GM12878 (cell line): Measurements from ENCODE around the gene PRR7. TPM values are rescaled to one million over a fixed set of nuclear protein-coding genes. Genes with fewer than 3 reads are reported as not detected.

ENCODE experiments used
- BACH1 ChIP-seq: fragments of 450-650 bp; IDR thresholded peaks from 2 replicates; pipeline ENCODE4 v1.6.1; 2017; ENCODE audit warnings: mild to moderate bottlenecking, borderline replicate concordance
- CBX3 ChIP-seq: fragments of 200-600 bp; sonication (generic); IDR thresholded peaks from 2 replicates; pipeline ENCODE4 v1.6.1; 2016; ENCODE audit warnings: low read depth, borderline replicate concordance
- CHD2 ChIP-seq: IDR thresholded peaks from 2 replicates; pipeline ENCODE4 v1.6.1; 2011; ENCODE audit warnings: low read depth, low read length, improper control_type of control experiment, borderline replicate concordance
- CREM ChIP-seq: IDR thresholded peaks from 2 replicates; pipeline ENCODE4 v1.6.1; 2014; ENCODE audit warnings: antibody characterized with exemption, low read depth
- E4F1 ChIP-seq: fragments of 450-650 bp; IDR thresholded peaks from 2 replicates; pipeline ENCODE4 v1.6.1; 2018; ENCODE audit warnings: borderline replicate concordance, mild to moderate bottlenecking; ENCODE audit not compliant: partially characterized antibody
- FOS ChIP-seq: IDR thresholded peaks from 3 replicates; pipeline ENCODE4 v1.6.1; 2011; ENCODE audit warnings: borderline replicate concordance; ENCODE audit not compliant: insufficient read length; ENCODE audit errors: extremely low read depth
- HCFC1 ChIP-seq: fragments of 150-350 bp; IDR thresholded peaks from 2 replicates; pipeline ENCODE4 v1.6.1; 2014; ENCODE audit warnings: low read length
- IKZF1 ChIP-seq: fragments of 450-650 bp; conservative IDR thresholded peaks from 2 replicates; pipeline ENCODE4 v1.6.1; 2017; ENCODE audit warnings: antibody characterized with exemption, mild to moderate bottlenecking
- KDM1A ChIP-seq: fragments of 200-600 bp; sonication (generic); IDR thresholded peaks from 2 replicates; pipeline ENCODE4 v1.6.1; 2016; ENCODE audit warnings: borderline replicate concordance
- LARP7 ChIP-seq: fragments of 450-650 bp; IDR thresholded peaks from 2 replicates; pipeline ENCODE4 v1.6.1; 2017; ENCODE audit warnings: mild to moderate bottlenecking
- MXI1 ChIP-seq: fragments of 150-350 bp; IDR thresholded peaks from 2 replicates; pipeline ENCODE4 v1.6.1; 2011; ENCODE audit warnings: low read depth, mild to moderate bottlenecking, inconsistent platforms, low read length, improper control_type of control experiment
- NFXL1 ChIP-seq: fragments of 450-650 bp; IDR thresholded peaks from 2 replicates; pipeline ENCODE4 v1.6.1; 2017; ENCODE audit warnings: antibody characterized with exemption, mild to moderate bottlenecking, borderline replicate concordance
- PKNOX1 ChIP-seq: fragments of 450-650 bp; IDR thresholded peaks from 2 replicates; pipeline ENCODE4 v1.6.1; 2016; ENCODE audit warnings: mild to moderate bottlenecking
- RCOR1 ChIP-seq: conservative IDR thresholded peaks from 2 replicates; pipeline ENCODE4 v1.6.1; 2012; ENCODE audit warnings: low read depth, low read length, improper control_type of control experiment
- SMC3 ChIP-seq: IDR thresholded peaks from 2 replicates; pipeline ENCODE4 v1.6.1; 2011; ENCODE audit warnings: low read length, improper control_type of control experiment, borderline replicate concordance
- SPI1 ChIP-seq: IDR thresholded peaks from 2 replicates; pipeline ENCODE4 v1.6.1; 2011; ENCODE audit warnings: low read depth, mild to moderate bottlenecking, low read length, moderate library complexity, borderline replicate concordance; ENCODE audit not compliant: insufficient read depth
- TCF3 ChIP-seq: IDR thresholded peaks from 2 replicates; pipeline ENCODE4 v1.6.1; 2012; ENCODE audit warnings: low read depth, mild to moderate bottlenecking, low read length, borderline replicate concordance; ENCODE audit not compliant: insufficient read depth
- TCF7 ChIP-seq: IDR thresholded peaks from 2 replicates; pipeline ENCODE4 v1.6.1; 2014; ENCODE audit warnings: antibody characterized with exemption, borderline replicate concordance
- ZSCAN29 ChIP-seq: fragments of 450-650 bp; IDR thresholded peaks from 2 replicates; pipeline ENCODE4 v1.6.1; 2017; ENCODE audit warnings: mild to moderate bottlenecking, moderate library complexity
- polyA plus RNA-seq, 11 experiments: library from polyadenylated mRNA; depleted of rRNA in 4 of 11; unstranded in 6 of 11; stranded (reverse) in 5 of 11; fragments of >200 nt; fragmentation: Nextera tagmentation in 4 of 11; fragmentation: Illumina TruSeq in 1 of 11; extraction: Ambion mirVana in 4 of 11; extraction: Trizol in 1 of 11; gene quantifications; 1 replicate in 1 of 11; 2 replicates in 10 of 11; pipeline versions ENCODE4 v1.2.1 to v1.2.3, GENCODE V29; 2011 to 2016; ENCODE audit warnings: inconsistent platforms in 2 of 11, missing spikeins in 2 of 11, low read depth in 1 of 11
- total RNA-seq, 4 experiments: library from RNA; depleted of rRNA in 3 of 4; stranded (reverse); fragments of >200 nt in 3 of 4; fragmentation: Illumina TruSeq in 1 of 4; extraction: Trizol in 1 of 4; gene quantifications; 2 replicates each; pipeline versions ENCODE4 v1.2.1 to v1.2.3, GENCODE V29; 2013 to 2021
- TF ChIP-seq, protein P1 (sequence below), 3 experiments: IDR thresholded peaks in 2 of 3; conservative IDR thresholded peaks in 1 of 3; 2 replicates each; pipeline ENCODE4 v1.5.1; 2011; ENCODE audit warnings: low read depth in 3 of 3, low read length in 3 of 3, mild to moderate bottlenecking in 3 of 3, control low read depth in 2 of 3, moderate library complexity in 2 of 3, inconsistent platforms in 1 of 3, mixed read lengths in 1 of 3; ENCODE audit not compliant: control insufficient read depth in 2 of 3, insufficient read depth in 1 of 3; ENCODE audit errors: extremely low read depth in 1 of 3
- TF ChIP-seq, protein P2 (sequence below): IDR thresholded peaks from 2 replicates; pipeline ENCODE4 v1.6.1; 2012; ENCODE audit warnings: low read length, inconsistent platforms

The PRR7 gene
- total and polyA plus RNA-seq, 10 of the 15 experiments (the other 5 are each of a cell fraction or from before 2014, with no cell fraction given) = 0.09 to 18.8 (median 4.6) TPM; not detected in 2

- TF ChIP-seq CHD2 = no peak
- TF ChIP-seq PKNOX1 = peak; percentile 94
- no peak for TF ChIP-seq FOS
- TF ChIP-seq KDM1A = no peak
- TF ChIP-seq SPI1 = no peak
- TF ChIP-seq TCF7 = no peak
- no peak for TF ChIP-seq LARP7
- no peak for TF ChIP-seq TCF3
- peak; percentile 60; the same call in 1 of the 2 replicates for TF ChIP-seq MXI1
- TF ChIP-seq BACH1 = no peak
- TF ChIP-seq E4F1 = no peak
- TF ChIP-seq NFXL1 = no peak
- TF ChIP-seq, protein P1, sequence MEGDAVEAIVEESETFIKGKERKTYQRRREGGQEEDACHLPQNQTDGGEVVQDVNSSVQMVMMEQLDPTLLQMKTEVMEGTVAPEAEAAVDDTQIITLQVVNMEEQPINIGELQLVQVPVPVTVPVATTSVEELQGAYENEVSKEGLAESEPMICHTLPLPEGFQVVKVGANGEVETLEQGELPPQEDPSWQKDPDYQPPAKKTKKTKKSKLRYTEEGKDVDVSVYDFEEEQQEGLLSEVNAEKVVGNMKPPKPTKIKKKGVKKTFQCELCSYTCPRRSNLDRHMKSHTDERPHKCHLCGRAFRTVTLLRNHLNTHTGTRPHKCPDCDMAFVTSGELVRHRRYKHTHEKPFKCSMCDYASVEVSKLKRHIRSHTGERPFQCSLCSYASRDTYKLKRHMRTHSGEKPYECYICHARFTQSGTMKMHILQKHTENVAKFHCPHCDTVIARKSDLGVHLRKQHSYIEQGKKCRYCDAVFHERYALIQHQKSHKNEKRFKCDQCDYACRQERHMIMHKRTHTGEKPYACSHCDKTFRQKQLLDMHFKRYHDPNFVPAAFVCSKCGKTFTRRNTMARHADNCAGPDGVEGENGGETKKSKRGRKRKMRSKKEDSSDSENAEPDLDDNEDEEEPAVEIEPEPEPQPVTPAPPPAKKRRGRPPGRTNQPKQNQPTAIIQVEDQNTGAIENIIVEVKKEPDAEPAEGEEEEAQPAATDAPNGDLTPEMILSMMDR (IDR thresholded peaks at IDR 0.05 in 2 of 3, conservative IDR thresholded peaks at IDR 0.05 in 1 of 3; ENCODE audit: control insufficient read depth in 2 of 3, extremely low read depth in 1 of 3, insufficient read depth in 1 of 3, low read depth in 3 of 3, low read length in 3 of 3) = peak; percentile 34 to 64 (median 58)
- 0 out of 2 replicates have a peak, but pooled peaks have one; percentile 6 for TF ChIP-seq SMC3
- TF ChIP-seq IKZF1 = no peak
- TF ChIP-seq, protein P2, sequence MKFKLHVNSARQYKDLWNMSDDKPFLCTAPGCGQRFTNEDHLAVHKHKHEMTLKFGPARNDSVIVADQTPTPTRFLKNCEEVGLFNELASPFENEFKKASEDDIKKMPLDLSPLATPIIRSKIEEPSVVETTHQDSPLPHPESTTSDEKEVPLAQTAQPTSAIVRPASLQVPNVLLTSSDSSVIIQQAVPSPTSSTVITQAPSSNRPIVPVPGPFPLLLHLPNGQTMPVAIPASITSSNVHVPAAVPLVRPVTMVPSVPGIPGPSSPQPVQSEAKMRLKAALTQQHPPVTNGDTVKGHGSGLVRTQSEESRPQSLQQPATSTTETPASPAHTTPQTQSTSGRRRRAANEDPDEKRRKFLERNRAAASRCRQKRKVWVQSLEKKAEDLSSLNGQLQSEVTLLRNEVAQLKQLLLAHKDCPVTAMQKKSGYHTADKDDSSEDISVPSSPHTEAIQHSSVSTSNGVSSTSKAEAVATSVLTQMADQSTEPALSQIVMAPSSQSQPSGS = no peak
- TF ChIP-seq RCOR1 = no peak
- no peak for TF ChIP-seq ZSCAN29
- no peak for TF ChIP-seq CBX3
- TF ChIP-seq CREM = peak; percentile 42; the same call in 1 of the 2 replicates
- TF ChIP-seq HCFC1 = no peak
Measured at GRCh38 chr5:177456976-177457851, 10.6 kb downstream of the PRR7 start (continued).
